ENCODE measurements around the gene VPS8.

Gene VPS8

GRCh38 chr3:185052631-185053030 is 240.7 kb downstream of the VPS8 start:
- no peak for DNase-seq (ENCODE audit: low read depth in 2 of 2, low spot score in 1 of 2)

GRCh38 chr3:185056908-185057307 is 244.9 kb downstream of the VPS8 start:
- DNase-seq (ENCODE audit: low read depth in 2 of 2, low spot score in 1 of 2), result no peak

DNA sequence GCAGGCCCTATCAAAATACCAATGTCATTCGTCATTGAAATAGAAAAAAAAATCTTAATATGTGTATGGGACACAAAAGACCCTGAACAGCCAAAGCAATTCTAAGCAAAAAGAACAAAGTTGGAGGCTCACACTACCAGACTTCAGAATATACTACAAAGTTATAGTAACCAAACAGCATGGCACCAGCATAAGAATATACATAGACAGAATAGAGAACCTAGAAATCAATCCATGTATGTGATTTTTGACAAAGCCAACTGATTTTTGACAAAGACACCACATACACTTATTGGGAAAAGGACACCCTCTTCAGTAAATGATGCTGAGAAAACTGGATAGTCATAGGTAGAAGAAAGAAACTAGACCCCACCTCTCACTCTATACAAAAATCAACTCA is 245.9 kb downstream of the VPS8 start:
- no peak for DNase-seq (ENCODE audit: low read depth in 2 of 2, low spot score in 1 of 2)

- DNase-seq (ENCODE audit: low read depth in 2 of 2, low spot score in 1 of 2), result no peak
Observed at GRCh38 chr3:185058796-185059195, 246.8 kb downstream of the VPS8 start.

- no peak for DNase-seq (ENCODE audit: low read depth in 2 of 2, low spot score in 1 of 2)
Observed at GRCh38 chr3:185059766-185060165, 247.8 kb downstream of the VPS8 start.

- DNase-seq (ENCODE audit: low read depth in 2 of 2, low spot score in 1 of 2), result no peak
Observed at GRCh38 chr3:185060655-185061054, 248.7 kb downstream of the VPS8 start.

GRCh38 chr3:185062191-185062590 is 250.2 kb downstream of the VPS8 start:
- DNase-seq (ENCODE audit: low read depth in 2 of 2, low spot score in 1 of 2), result no peak

DNA sequence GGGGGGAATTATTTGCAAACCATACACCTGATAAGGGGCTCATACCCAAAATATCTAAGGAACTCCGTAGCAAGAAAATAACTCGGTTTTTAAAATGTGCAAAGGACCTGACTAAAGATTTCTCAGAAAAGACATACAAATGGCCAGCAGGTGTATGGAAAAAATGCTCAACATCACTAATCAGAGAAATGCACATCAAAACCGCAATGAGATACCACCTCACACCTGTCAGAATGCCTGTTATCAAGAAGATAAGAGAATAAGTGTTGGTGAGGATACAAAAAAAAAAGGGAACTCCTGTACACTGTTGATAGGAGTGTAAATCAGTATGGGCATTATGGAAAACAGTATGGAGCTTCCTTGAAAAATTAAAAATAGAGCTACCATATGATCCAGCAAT is 251.5 kb downstream of the VPS8 start:
- no peak for DNase-seq (ENCODE audit: low read depth in 2 of 2, low spot score in 1 of 2)

- DNase-seq (ENCODE audit: low read depth in 2 of 2, low spot score in 1 of 2), result no peak
Observed at GRCh38 chr3:185065059-185065458, 253.1 kb downstream of the VPS8 start.

DNA sequence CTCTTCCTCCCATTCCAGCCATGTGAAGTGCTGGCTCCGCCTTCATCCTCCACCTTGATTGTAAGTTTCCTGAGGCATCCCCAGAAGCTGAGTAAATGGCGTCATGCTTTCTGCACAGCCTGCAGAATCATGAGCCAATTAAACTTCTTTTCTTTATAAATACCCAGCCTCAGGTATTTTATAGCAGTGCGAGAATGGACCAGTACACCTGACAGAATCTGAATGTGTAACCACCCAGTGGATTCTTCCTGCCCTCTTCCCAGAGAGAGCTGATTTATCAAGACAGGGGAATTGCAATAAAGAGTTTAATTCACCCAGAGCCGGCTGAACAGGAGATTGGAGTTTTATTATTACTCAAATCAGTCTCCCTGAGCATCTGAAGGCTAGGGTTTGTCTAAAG is 254.3 kb downstream of the VPS8 start:
- DNase-seq (ENCODE audit: low read depth in 2 of 2, low spot score in 1 of 2), result no peak

DNA sequence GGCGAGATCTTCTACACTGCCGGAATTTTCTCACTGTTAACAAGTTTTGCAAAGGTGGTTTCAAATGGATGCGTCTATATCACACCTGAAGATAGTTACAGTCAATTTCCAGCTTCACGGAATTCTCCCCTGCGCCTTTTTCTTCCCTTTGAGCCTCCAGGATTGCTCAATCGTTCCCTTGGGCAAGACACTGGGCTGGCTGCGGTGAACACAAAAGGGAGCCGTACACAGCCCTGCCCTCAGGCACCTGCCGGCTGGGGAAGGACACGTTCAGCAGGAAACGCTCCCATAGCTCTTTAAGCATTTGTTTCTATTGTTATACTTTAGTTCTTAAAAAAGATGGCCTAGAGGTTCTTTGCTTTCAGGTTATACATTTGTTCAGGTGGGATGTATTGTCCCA is 255.2 kb downstream of the VPS8 start:
- DNase-seq (ENCODE audit: low read depth in 2 of 2, low spot score in 1 of 2), result no peak

DNA sequence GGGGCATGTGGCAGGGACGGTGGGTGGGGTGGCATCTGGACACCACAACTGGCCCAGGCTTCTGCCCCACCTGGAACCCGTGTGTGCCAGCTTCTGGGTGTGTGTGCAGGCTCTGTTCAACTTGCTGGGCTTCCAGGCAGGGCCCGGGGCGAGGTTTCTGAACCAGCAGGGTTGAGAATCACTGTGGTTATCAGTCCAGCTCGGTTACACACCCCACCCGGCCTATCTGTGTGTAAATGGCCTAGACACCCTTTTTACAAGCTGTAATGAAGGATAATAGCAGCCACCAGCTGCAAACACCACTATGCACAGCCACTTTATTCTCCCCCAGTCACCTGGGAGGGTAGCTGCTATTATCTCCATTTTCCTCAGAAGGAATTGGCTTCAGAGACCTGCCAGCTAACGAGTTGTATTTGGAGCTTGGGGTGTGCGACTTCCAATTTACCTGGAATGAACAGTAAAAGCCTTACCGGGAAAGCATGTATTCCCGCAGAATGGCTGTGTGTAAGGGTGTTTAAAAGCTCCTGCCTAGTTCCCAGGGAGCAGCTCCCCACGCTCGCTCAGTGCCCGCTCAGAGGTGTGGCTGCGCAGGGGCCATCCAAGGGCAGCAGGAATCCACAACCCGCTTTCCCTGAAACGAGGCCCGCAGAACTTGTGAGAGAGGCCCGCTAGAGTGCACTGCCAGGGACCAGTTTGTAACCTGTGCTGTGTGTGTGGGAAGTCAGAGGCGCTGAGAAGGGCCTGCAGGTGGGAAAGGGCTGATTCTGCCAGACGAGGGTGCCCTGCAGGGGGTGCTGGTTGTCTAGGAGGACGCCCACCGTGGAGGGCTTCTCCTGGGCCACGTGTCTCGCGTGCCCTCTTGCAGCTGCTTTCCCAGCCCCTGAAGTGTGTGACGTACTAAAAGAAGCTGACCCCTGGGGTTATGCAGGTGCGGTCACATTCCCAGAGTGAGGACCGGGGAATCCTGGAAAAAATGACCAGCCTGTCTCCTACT is 257.4 kb downstream of the VPS8 start:
- DNase-seq (ENCODE audit: low read depth in 2 of 2, low spot score in 1 of 2), result no peak

DNA sequence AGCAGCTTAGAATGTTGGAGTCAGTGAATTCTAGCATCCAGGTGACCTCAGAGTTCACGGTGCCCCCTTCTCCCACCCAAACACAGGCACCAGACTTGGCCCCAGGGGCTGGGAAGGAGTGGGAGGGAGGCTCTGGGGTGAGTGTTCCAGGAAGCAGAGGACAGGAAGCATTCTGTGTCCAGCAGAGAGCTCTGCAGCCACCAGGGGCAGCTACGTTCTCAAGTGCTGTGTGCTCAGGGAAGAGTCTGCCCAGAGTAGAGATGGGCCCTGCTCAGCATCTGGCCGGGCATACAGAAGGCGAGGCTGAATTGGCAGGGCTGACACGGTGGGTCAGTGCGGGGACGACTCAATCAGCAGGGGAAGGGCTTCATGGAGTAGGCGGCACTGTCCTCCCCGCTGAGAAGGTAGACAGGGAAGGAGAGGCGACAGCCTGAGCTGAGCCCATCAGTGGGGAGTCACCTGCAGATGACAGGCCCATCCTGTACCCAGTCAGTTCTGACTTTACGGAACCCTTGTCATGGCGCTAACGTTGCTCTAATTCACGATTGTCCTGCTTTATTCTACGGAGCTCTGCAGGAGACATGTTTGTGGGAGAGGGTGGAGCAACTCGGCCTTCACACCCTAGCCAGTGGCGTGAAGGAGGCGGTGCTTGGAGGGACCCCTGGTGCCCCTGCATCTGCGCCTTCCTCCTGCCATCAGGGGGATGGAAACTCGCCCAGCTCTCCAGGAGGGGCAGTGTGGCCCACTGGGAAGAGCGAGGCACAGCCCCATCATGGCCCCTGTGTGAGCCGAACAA is 258.7 kb downstream of the VPS8 start:
- no peak for DNase-seq (ENCODE audit: low read depth in 2 of 2, low spot score in 1 of 2)

DNA sequence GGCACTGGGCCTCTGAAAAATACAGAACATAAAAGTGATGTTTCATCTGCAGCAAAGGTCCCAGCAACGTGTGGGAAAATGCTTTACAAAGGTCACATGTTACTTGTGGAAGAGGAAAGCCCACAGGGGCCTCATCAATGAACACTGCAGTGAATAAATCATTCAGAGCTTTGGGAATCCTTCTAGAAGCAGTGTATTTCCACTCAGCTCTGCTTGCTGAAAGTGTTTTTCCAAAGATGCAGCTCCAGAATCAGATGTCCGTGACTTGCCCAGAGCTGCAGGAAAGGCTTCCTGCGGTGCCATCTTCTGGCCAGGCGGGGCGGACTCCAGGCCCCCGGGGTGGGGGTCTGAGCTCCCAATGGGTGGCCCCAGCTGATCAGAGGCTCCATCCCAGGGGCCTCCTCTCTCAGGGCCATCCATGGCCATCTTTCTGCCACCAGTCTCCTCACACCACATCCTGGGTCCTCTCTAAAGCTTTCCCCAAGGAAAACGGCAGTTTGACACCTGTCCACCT is 259.4 kb downstream of the VPS8 start:
- DNase-seq (ENCODE audit: low read depth in 2 of 2, low spot score in 1 of 2), result no peak

DNA sequence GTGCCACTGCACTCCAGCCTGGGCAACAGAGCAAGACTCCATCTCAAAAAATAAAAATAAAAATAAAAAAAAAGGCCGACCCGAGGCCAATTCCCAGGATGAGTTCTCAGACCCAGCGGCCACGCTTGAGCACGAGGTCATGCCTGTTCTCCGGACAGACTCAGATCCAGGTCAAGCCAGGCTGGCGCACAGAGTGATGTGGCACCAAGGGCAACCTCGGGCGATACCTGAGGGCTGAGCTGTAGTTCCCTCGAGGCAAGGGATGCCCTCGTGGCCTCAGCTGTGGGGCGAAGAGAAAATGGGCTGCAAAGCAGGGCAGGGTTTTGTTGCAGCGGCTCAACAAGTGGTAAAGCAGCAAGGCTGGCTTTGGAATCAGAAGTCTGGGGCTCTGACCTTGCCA is 263.6 kb downstream of the VPS8 start:
- no peak for DNase-seq (ENCODE audit: low read depth in 2 of 2, low spot score in 1 of 2)

- DNase-seq (ENCODE audit: low read depth in 2 of 2, low spot score in 1 of 2), result no peak
Observed at GRCh38 chr3:185076219-185076618, 264.3 kb downstream of the VPS8 start.

DNA sequence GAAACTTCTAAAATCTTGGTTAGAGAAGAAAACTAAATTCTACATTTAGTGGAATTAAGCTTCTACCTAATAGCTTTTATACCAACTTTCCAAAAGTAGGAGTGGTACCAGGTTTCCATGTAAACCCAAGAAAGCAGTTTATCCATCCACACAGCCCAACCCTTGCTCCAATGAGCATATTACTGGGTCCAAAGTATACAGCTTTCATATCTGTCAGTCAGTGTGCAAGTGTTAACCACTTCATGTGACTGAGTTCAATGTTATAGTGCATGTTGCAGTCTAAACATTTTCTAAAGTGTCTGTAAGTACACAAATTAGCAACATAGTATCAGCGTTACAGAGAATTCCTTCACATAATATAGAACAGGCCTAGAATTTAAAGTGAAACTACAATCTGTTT is 267.7 kb downstream of the VPS8 start:
- DNase-seq (ENCODE audit: low read depth in 2 of 2, low spot score in 1 of 2), result no peak

DNA sequence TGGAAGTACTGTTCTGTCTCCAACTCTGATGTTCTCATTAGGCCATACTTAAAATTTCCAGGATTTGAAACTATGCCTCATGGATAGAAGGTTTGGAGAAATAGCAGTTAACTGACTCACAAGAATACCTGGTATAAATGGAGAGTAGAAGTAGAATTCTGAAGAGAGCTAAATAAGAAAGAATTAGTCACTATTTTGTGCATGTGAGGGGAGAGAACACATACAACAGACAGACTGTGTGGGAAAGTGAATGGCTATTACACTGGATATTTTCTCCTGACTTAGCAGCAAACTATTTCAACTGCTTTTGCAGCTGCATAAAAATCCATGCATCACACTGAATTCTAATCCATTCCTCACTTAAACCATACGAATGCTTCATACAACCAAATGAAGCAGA is 269.6 kb downstream of the VPS8 start:
- DNase-seq (ENCODE audit: low read depth in 2 of 2, low spot score in 1 of 2), result no peak

DNA sequence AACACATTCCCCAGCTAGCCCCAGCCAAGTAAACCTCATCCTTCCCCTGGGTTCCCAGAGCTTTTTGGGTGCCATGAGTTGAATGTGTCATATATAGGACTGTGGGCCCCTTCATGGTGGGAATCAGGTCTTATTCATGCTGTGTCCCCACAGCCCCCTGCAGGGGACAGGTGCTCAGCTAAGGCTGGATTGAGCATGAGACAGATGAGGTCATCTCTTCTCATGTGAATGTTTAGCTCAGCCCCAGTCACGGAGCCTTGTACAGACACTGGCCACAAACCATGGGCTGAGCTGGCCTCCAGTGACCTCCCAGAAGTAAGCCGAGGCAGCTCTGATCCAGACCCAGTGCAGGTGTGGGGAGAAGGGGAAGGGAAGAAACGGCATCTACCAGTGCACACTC is 270.2 kb downstream of the VPS8 start:
- DNase-seq (ENCODE audit: low read depth in 2 of 2, low spot score in 1 of 2), result no peak

DNA sequence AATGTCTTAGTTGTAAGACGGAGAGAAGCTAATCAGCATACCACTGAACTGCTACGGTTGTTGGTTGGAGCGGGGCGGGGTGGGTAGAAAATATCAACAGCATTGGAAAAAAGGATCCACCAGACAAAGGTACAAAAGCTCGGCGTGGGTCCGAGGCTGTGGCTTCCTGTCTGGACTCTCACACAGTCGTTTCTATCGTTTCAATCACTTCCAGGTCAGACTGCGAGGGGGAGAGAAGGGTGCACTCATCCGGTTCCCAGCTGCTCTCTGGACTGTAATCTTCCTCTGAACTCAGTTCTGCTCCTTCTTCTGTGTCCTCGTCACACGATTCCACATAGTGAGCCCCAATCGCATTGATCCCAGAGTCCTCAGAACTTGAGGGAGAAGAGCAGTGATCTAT is 270.9 kb downstream of the VPS8 start:
- no peak for DNase-seq (ENCODE audit: low read depth in 2 of 2, low spot score in 1 of 2)

GRCh38 chr3:185084402-185084801 is 272.4 kb downstream of the VPS8 start:
- no peak for DNase-seq (ENCODE audit: low read depth in 2 of 2, low spot score in 1 of 2)

- DNase-seq (ENCODE audit: low read depth in 2 of 2, low spot score in 1 of 2), result no peak
Observed at GRCh38 chr3:185084901-185085300, 272.9 kb downstream of the VPS8 start.

All from stimulated activated CD8-positive, alpha-beta memory T cell treated with anti-CD3 and anti-CD28 coated beads, Interleukin-4, amount 100 ng/mL, for 4 hours (primary cell).